ENCODE data around the gene NT5DC4.

- no peak for TF ChIP-seq GABPA (IDR thresholded peaks at IDR 0.05; ENCODE audit: low read depth)
- no peak for TF ChIP-seq CTCF (IDR thresholded peaks at IDR 0.05; ENCODE audit: insufficient read depth, low read length)
These were observed 67.0 kb downstream of the NT5DC4 start for GRCh38 chr2:112787729-112788393.

Measured in HL-60 (cell line).